Measurements from ENCODE around the gene KCNJ5.
"Not testable (repeated sequence)": the region's sequence is repeated elsewhere in the genome, so short reads cannot be mapped to it uniquely, and the experiment has no call there.

Gene KCNJ5

DNA sequence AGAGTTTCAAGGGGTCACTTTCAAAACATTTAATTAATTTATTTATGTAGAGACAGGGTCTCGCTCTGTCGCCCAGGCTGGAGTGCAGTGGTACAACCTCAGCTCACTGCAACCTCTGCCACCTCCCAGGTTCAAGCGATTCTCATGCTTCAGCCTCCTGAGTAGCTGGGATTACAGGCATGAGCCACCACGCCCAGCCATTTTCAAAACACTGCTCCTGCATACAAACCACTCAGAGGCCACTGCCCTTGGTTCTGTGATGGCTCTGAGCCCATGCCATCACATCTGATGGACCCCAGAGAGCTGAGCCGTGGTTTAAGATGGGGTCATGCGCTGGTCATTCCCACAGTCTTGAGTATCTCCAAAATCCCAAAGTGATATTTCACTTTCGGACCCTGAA lies 28.5 kb downstream of the KCNJ5 start:
- not testable (repeated sequence) for ATAC-seq (replicated peaks)

DNA sequence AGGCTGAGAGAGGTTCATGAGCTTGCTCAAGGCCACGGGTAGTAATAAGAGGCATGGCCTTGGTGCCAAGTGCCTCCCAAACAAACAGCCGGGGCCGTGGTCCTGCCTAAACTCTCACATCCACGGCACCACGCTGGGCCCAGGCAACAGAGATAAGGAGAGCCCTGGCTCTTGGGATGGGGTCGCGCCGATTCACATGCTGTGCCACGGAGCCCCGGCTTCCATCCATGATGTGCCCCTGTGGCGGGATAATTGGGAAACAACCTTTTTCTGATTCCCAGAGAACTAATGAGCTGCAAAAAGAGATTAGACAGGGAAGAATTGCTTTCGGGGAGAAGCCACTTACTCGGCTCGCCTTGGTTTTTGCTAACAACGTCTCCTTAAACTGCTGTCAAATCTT lies 29.5 kb downstream of the KCNJ5 start:
- Mint-ChIP-seq H3K4me3 (no peak overlapping the region), H3K4me1 (peaks cover 18 to 22% of the 10 kb centered on the region in 2 donors), H3K36me3 (peaks cover 0 to 2% of the 10 kb centered on the region in 2 donors), H3K27me3 (peaks cover 44 to 58% of the 10 kb centered on the region in 2 donors), H3K27ac (no peak overlapping the region), H3K9me3 (peaks cover 4 to 6% of the 10 kb centered on the region in 2 donors)
- ATAC-seq (replicated peaks) (no peak), DNase-seq (no peak)

More for the DNA sequence above, 28.5 kb downstream of the KCNJ5 start:
- H3K27ac Mint-ChIP-seq, H3K36me3 Mint-ChIP-seq, H3K4me3 Mint-ChIP-seq, DNase-seq, H3K9me3 Mint-ChIP-seq: not testable (repeated sequence)
- Mint-ChIP-seq H3K4me1 (peaks cover 18 to 22% of the 10 kb centered on the region in 2 donors), H3K27me3 (peaks cover 50 to 59% of the 10 kb centered on the region in 2 donors)

DNA sequence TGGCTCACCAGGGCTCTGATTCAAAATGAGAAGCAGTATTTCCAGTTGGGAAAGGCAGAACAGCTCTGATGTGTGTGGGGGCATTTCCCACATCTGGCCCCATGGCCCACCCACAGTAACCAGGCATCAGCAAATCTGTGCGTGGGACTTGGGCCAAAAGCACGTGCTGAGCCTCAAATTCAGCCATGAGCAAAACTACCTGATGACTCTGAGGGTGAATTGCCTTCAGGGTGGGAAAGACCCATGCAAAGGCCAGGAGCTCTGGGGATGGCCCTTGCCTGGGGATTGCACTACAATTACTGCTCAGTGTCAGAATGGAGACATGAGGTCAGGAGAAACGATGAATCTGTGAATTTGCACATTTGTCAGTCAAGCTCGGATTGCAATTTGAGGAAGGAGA lies 30.6 kb downstream of the KCNJ5 start:
- ATAC-seq (replicated peaks): peak; percentile 81 to 94

DNA sequence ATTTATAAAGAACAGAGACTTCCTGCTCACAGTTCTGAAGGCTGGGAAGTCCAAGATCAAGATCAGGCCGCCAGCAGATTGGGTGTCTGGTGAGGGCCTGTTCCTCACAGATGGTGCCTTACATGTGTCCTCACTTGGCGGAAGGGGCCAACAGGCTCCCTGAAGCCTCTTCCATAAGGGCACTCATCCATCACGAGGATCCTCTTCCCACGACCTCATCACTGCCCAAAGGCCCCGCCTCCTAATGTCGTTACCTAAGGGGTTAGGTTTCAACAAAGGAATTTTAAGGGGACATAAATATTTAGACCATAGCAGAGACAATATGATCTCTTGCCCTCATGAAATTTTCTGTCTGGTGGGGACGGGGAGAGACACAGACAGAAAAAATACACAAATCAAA lies 32.9 kb downstream of the KCNJ5 start:
- H3K9me3 Mint-ChIP-seq: no peaks in the 10 kb centered on the region
- no peak overlapping the region for H3K4me3 Mint-ChIP-seq
- H3K27me3 Mint-ChIP-seq: peaks cover 30 to 54% of the 10 kb centered on the region in 2 donors
- ATAC-seq (replicated peaks) (no peak), DNase-seq (no peak)
- H3K36me3 Mint-ChIP-seq: peaks cover 0 to 2% of the 10 kb centered on the region in 2 donors
- H3K4me1 Mint-ChIP-seq: peaks cover 19 to 26% of the 10 kb centered on the region in 2 donors
- H3K27ac Mint-ChIP-seq: no peak overlapping the region

More for the DNA sequence above, 30.6 kb downstream of the KCNJ5 start:
- no peak overlapping the region for H3K27ac Mint-ChIP-seq
- peaks cover 0 to 2% of the 10 kb centered on the region in 2 donors for H3K36me3 Mint-ChIP-seq
- DNase-seq: peak; percentile 39
- H3K27me3 Mint-ChIP-seq: peaks cover 36 to 58% of the 10 kb centered on the region in 2 donors
- no peaks in the 10 kb centered on the region for H3K9me3 Mint-ChIP-seq
- no peak overlapping the region for H3K4me3 Mint-ChIP-seq
- peaks cover 17 to 22% of the 10 kb centered on the region in 2 donors for H3K4me1 Mint-ChIP-seq

DNA sequence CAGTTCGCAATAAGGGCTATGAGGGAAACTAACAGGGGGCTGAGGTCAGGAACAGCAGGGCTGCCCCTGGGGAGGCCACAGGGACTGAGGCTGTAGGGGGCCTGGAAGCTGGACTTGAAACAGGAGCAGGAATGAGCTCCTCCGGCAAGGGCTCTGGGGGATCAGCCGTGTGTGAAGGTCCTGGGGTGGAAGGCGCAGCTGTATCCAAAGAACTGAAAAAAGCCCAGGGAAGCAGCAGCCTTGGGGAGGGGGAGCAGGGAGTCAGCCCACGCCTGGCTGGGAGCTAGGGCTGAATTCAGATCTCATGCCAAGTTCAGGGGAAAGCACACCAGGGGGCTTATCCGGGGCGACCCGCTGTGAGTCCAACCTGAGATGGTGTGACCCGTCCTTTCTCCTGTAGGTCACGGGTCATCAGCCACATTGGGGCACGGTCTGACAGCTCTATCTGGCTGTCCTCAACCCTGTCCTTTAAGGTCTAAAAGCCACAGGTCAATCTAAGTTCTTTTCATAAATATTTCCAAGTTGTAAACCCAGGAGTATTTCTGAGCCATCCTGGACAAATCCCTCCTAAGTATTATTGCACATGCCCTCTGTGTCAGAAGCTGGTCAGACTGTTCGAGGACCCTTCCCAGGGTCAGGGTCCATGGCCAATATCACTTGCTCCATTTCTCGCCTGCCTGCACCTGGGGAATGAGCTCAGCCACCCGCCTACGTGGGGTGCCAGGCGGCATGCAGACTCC lies 33.5 kb downstream of the KCNJ5 start:
- Mint-ChIP-seq H3K27me3 (peaks cover 31 to 57% of the 10 kb centered on the region in 2 donors), H3K27ac (no peak overlapping the region), H3K4me1 (peaks cover 21 to 28% of the 10 kb centered on the region in 2 donors), H3K4me3 (no peak overlapping the region), H3K36me3 (peaks cover 0 to 2% of the 10 kb centered on the region in 2 donors), H3K9me3 (no peaks in the 10 kb centered on the region)
- DNase-seq (no peak), ATAC-seq (replicated peaks) (no peak)

DNA sequence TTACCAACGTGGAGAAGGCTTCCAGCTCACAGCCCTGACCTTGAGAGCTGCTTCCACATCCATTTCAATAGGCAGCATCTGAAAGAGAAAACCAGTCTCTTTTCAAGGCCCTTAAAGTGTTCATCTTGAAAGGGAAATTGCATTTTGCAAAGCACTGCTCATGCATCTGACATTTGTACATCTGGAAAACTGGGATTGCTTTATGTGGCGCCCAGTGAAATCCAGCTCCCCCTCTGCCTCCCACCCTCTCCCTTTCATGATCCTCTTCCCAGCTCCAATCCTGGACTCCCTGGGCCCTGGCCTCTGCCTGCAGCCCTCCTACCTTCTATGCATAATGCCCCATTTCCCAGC lies 34.1 kb downstream of the KCNJ5 start:
- Mint-ChIP-seq H3K27me3 (peaks cover 26 to 57% of the 10 kb centered on the region in 2 donors), H3K9me3 (no peaks in the 10 kb centered on the region), H3K36me3 (peaks cover 0 to 2% of the 10 kb centered on the region in 2 donors), H3K4me3 (no peak overlapping the region), H3K4me1 (peaks cover 23 to 31% of the 10 kb centered on the region in 2 donors), H3K27ac (no peak overlapping the region)
- DNase-seq: no peak
- no peak for ATAC-seq (replicated peaks)

DNA sequence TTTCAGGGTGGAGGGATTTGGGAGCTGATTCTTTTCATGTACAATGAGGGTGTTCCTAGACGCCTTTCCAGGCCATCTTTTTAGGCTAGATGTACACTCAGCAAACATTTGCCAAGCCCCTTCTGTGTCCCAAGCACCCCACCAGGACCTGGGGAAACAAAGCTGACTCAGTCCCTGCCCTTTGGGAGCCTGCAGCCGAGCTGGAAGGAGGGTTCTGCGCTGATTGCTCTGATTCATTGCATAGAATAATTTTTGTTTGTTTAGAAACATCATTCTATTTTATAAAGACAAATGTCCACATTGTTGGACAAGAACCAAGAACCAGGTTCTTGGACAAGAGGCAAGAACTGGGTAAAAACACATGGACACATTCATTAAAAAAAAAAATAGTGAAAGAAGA lies 34.8 kb downstream of the KCNJ5 start:
- no peaks in the 10 kb centered on the region for H3K9me3 Mint-ChIP-seq
- peaks cover 21 to 31% of the 10 kb centered on the region in 2 donors for H3K4me1 Mint-ChIP-seq
- peaks cover 0 to 2% of the 10 kb centered on the region in 2 donors for H3K36me3 Mint-ChIP-seq
- ATAC-seq (replicated peaks) (no peak), DNase-seq (no peak)
- H3K27ac Mint-ChIP-seq: no peak overlapping the region
- peaks cover 22 to 49% of the 10 kb centered on the region in 2 donors for H3K27me3 Mint-ChIP-seq
- H3K4me3 Mint-ChIP-seq: no peak overlapping the region

DNA sequence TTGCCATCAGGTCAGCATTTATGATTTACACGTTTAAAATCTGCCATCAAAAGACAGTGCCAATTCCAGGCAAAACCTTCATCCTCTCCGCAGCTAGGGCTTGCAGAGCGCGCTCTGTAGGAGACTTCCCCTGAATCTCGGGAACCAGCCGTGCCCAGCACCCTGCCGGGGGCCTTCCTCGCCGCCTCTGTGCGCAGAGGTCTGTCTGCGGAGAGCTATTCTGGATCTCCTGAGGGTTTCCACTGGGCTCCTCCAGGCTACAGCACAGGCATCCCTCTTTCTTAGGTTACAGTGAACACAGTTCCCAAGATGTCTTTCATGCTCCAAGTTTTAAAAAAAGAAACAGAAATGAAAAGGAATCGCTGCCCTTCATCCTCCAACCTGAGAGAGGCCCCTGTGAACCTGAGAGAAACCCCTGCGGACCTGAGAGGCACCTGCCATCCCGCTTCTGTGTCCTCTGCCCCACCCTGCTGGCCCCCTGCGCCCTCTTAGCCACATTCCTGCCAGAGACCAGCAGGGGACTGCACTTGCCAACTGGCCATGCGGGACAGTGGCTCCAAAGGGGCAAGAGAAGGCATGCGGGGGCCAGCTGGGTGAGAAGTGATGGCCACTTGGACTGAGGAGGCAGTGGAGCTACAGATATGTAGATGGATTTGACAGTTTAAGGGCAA lies 35.4 kb downstream of the KCNJ5 start:
- peaks cover 0 to 2% of the 10 kb centered on the region in 2 donors for H3K36me3 Mint-ChIP-seq
- peaks cover 19 to 31% of the 10 kb centered on the region in 2 donors for H3K4me1 Mint-ChIP-seq
- H3K4me3 Mint-ChIP-seq: no peak overlapping the region
- H3K27me3 Mint-ChIP-seq: peaks cover 19 to 45% of the 10 kb centered on the region in 2 donors
- H3K9me3 Mint-ChIP-seq: no peaks in the 10 kb centered on the region
- no peak overlapping the region for H3K27ac Mint-ChIP-seq
- DNase-seq: no peak
- ATAC-seq (replicated peaks): no peak

DNA sequence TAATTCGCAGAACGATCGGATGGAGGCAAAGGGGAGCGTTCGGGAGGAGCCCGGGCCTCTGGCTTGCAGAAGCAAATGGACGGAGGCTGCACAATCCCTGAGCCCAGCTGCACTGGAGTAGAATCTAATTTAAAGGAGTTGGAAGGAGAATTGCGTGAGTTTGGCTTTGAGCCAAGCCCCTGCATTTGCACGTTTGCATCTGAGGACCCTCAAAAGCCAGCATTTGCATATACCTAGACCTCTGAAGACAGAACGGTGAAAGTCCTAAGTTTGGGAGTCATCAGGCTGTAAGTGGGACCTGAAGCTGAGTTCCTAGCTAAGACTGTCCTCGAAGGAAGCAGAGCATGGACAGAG lies 35.9 kb downstream of the KCNJ5 start:
- H3K27ac Mint-ChIP-seq: no peak overlapping the region
- H3K4me1 Mint-ChIP-seq: peaks cover 16 to 27% of the 10 kb centered on the region in 2 donors
- no peak overlapping the region for H3K4me3 Mint-ChIP-seq
- ATAC-seq (replicated peaks): no peak
- no peaks in the 10 kb centered on the region for H3K9me3 Mint-ChIP-seq
- H3K36me3 Mint-ChIP-seq: peaks cover 0 to 2% of the 10 kb centered on the region in 2 donors
- no peak for DNase-seq
- peaks cover 19 to 40% of the 10 kb centered on the region in 2 donors for H3K27me3 Mint-ChIP-seq

DNA sequence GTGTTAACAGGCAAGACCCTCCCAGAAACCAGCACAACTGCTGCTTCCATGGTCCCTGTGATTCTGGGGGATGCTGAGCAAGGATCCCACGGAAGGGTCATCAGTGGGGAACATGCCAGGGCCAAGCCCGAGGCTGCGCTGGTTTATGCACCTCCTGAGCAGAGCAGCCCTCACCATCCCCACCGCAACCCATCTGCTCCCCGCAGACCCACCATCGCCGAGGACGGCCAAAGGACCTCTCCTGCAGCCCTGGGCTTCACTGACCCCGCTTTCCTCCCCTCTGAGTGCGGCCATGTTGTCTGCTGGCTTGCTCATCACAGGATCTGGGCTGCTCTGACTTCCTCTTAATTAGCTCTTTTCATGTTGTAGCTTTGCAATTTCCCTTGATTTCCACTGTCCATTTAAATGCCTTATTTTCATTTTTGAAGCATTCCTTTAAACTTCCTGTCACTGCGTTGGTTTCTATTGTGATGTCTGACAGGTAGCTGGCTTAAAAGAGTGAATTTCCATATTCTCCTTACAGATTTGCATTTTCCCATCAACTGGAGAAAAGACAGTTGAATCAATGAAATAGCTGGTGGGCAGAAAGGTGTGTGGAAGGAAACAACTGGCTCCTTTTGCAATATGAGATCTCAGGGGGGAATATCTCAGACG lies 36.7 kb downstream of the KCNJ5 start:
- Mint-ChIP-seq H3K27ac (no peak overlapping the region), H3K4me1 (peaks cover 16 to 22% of the 10 kb centered on the region in 2 donors)

DNA sequence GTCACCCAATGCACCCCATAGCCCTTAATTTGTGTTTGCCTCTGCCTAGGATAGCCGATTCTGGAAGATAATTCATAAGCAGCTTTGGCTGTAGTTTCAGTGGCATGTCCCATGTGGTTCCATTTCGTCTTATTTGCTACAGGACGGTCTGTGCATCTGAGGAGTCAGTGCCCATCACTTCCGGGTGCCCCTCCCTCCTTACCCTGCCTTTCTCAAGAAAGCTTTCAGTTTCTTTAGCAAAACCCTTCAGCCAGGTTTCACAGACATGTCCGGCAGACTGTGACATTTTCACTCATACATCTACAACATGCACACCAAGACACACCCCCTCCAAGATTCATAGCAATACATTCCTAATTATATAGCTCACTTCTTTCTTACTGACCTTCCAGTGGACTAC lies 37.2 kb downstream of the KCNJ5 start:
- H3K27me3 Mint-ChIP-seq: peaks cover 24 to 43% of the 10 kb centered on the region in 2 donors
- peak overlapping the region; percentile 77 for H3K27ac Mint-ChIP-seq

More for the DNA sequence above, 36.7 kb downstream of the KCNJ5 start:
- no peak for ATAC-seq (replicated peaks)
- H3K4me3 Mint-ChIP-seq: no peak overlapping the region
- DNase-seq: no peak
- no peaks in the 10 kb centered on the region for H3K9me3 Mint-ChIP-seq
- H3K27me3 Mint-ChIP-seq: peaks cover 19 to 37% of the 10 kb centered on the region in 2 donors
- no peaks in the 10 kb centered on the region for H3K36me3 Mint-ChIP-seq

DNA sequence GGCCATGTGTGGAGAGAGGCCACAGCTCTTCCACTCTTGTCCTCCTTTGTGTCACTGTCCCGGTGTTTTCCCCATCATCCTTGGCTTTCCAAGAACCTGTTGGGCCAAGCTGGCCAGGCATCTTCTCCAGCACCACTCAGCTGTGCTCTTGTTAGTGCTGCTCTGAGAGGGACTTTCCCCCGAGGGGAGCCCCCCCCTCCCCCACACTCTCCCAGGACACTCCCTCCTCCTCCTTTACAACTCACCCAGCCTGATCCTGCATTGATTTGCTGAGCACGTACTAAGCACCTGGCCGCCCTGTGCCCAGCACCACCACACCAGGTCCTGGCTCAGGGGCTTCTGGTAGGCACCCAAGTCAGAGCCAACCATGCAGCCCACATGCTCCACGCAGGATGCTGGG lies 38.3 kb downstream of the KCNJ5 start:
- no peak overlapping the region for H3K4me3 Mint-ChIP-seq
- DNase-seq (no peak), ATAC-seq (replicated peaks) (peak; percentile 50 to 58)
- H3K9me3 Mint-ChIP-seq: peaks cover 5% of the 10 kb centered on the region in 2 donors
- H3K4me1 Mint-ChIP-seq: peaks cover 16 to 22% of the 10 kb centered on the region in 2 donors
- H3K27me3 Mint-ChIP-seq: peaks cover 31 to 48% of the 10 kb centered on the region in 2 donors
- H3K27ac Mint-ChIP-seq: no peak overlapping the region
- H3K36me3 Mint-ChIP-seq: peaks cover 3% of the 10 kb centered on the region in 2 donors

More for the DNA sequence above, 37.2 kb downstream of the KCNJ5 start:
- Mint-ChIP-seq H3K4me3 (peak overlapping the region; percentile 53 to 65), H3K36me3 (no peaks in the 10 kb centered on the region), H3K9me3 (no peaks in the 10 kb centered on the region), H3K4me1 (peaks cover 16 to 22% of the 10 kb centered on the region in 2 donors)
- ATAC-seq (replicated peaks) (peak; percentile 89 to 90), DNase-seq (peak; percentile 19)

DNA sequence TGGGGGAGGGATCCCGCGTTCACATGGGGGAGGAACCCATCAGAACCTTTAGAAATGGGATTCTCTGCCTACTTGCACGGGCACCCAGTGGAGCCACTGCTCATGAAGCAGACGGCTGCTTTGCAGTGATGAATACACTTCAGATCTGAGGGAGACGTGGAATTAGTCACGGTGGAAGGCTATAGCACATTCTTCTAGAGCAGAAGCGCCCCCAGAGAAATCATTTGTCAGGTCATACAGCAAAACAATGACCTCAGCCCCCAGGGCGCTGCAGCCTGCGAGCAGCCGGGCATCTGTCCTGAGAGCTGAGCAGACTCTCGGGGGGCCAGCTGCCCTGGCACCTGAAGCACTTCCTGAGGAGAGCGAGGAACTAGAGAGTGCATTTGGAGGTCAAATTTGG lies 38.8 kb downstream of the KCNJ5 start:
- DNase-seq (no peak), ATAC-seq (replicated peaks) (no peak)
- H3K27me3 Mint-ChIP-seq: peaks cover 31 to 48% of the 10 kb centered on the region in 2 donors
- peaks cover 16 to 22% of the 10 kb centered on the region in 2 donors for H3K4me1 Mint-ChIP-seq
- H3K27ac Mint-ChIP-seq: no peak overlapping the region
- peaks cover 3% of the 10 kb centered on the region in 2 donors for H3K36me3 Mint-ChIP-seq
- no peak overlapping the region for H3K4me3 Mint-ChIP-seq
- peaks cover 5% of the 10 kb centered on the region in 2 donors for H3K9me3 Mint-ChIP-seq

DNA sequence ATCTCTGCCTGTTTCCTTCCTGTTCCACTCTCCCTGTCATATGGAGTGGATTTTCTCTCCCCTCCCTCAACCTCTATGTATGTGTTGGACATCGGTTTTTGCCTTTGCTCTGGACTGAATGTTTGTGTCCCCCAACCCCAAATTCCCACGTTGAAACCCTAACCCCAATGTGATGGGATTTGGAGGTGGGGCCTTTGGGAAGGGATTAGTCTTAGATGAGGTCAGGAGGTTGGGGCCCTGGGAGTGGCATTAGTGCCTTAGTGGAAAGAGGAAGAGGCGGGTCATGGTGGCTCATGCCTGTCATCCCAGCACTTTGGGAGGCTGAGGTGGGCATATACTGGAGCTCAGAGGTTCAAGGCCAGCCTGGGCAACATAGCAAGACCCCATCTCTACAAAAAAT lies 39.9 kb downstream of the KCNJ5 start:
- Mint-ChIP-seq H3K36me3 (peaks cover 3% of the 10 kb centered on the region in 2 donors), H3K27ac (no peak overlapping the region), H3K4me3 (no peak overlapping the region), H3K4me1 (peaks cover 16 to 22% of the 10 kb centered on the region in 2 donors), H3K9me3 (peaks cover 5% of the 10 kb centered on the region in 2 donors), H3K27me3 (peaks cover 26 to 42% of the 10 kb centered on the region in 2 donors)
- DNase-seq (no peak), ATAC-seq (replicated peaks) (no peak)

Measured in stimulated activated naive B cell treated with anti-CD40 and anti-IgM and Interleukin-4, amounts not matched to agents 10 μg/mL and 1 μg/mL and 100 μg/mL, for 72 hours (primary cell).